Superior temporal gyrus (tissue), 1 donor: ENCODE data around the gene SRPK2.

Experiments
- DNase-seq: peaks from one replicate; pipeline ENCODE4 v3.0.0-alpha.2; 2016; ENCODE audit errors: extremely low spot score

The SRPK2 gene

DNA sequence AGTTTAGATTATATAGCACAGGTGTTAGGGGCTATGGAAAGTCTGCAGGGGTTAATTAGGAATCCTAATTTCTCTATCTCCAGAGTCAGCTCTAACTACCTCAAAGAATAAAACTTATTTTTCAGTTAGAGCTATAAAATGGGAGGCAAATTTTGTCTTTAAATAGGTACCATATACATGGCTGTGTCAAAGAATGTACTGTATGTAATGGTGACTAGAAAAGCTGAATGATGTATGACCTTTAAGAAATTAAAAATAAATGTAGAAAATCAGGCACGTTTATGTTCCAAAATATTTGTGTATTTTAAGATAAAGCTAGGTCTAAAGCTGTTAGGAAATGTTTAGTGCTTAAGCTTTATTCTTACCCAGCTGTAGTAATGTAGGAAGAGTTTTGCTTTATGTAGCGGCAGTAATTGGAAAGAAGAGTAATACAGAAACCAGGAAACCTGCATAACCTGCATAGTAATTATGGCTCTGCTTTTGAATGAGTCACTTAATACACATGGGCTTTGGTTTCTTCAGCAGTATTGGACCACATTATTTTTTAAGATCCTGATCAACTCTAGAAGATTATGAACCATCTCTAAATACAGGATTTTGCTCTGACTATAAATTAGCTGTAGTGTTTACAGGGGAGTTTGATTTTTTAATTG lies 289.7 kb downstream of the SRPK2 start:
- DNase-seq: no peak

DNA sequence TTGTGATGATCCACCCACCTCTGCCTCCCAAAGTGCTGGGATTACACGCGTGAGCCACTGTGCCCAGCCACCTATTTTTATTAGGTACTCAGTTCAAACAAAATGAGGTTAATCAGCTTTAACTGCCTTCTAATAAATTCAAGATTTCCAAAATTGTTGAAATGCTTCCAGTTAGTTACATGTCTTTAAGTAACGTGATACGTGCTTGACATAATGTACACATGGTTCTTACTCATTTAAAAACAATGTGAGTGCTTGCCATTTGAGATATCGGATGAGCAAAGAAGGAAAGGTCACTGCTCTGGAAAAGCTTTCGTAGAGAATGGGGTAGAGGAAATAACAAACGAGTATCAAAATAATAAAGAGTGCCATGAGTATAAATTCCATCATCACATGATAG lies 291.1 kb downstream of the SRPK2 start:
- no peak for DNase-seq

DNA sequence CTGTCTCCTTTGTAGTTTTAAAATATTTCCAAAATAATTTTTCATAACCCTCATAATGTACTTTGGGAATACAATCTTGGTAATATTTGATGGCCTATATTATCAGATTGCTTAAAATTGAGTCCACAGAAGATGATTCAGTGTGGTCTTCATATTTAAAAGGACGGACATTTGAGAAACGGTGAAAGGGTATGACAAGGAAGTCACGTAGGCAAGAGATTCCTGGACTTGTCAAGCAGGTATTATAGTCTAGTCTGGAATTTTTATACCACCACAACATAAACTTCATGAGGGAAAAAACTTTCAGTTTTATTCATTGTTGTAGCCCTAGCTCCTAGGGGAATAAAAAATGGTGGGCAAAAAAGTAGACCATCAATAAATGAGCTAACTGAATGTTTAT lies 292.4 kb downstream of the SRPK2 start:
- no peak for DNase-seq

DNA sequence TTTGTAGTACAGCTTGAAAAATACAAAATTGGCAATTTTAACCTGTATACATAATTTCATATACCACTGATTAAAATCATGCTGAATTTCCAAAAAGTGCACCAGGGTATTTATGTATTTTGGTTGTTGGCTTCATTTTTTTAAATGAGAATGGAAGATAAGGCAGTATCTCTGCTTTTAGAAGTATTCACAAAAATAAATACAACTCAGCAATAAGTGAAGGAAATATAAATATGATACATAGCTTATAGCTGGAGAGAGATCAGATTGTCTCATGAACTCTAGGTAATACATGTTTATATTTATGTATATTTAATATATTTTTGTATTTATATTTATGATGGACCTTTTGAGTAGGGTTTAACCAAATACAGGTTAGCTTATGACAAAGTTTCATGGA lies 293.8 kb downstream of the SRPK2 start:
- no peak for DNase-seq

DNA sequence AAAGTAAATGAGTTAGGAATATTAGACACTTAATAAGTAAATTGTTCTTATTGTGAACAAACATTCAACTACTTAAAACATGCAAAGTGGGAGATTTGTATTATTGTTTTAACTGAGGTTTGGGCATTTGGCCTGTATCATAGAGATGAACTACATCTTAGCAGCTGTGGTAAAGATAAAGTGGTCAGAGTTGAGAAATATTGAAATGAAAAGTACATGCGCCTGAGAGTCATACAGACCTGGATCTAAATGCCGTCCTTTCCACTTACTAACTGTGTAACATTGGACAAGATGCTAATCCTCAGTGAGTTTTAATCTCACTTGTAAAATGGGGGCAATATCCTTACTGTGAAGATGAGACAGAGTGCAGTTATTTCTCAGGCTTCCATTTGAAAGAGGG lies 300.3 kb downstream of the SRPK2 start:
- DNase-seq: no peak

DNA sequence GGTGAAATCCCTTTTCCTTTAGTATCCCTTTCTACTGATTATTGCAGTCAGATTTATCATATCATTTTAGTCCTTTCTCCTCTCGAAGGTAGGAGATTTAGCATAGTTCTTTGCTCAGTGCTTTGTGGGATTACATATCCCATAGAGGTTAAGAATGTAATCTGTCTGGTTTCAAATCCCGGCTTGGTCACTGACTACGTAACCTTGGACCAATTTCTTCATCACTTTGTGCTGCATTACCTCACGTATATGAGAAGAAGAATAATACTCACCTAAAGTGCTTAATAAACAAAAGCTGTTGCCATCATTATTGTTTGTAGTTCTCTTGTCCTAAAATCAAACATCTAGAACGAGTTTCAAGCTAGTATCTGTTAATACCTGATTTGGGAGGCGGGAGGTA lies 300.7 kb downstream of the SRPK2 start:
- DNase-seq: no peak

DNA sequence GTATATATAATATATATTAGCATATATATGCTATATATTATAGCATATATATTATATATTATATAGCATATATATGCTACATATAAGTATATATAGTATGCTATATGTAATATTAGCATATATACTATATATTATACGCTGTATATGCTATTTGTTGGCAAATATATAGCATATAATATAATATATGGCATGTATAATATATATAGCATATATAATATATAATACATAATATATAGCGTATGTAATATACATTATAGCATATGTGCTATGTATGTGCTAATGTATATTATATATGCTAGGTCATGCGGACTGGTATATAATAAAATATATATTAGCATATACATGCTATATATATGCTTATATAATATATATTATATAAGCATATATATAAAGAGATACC lies 301.9 kb downstream of the SRPK2 start:
- no peak for DNase-seq

DNA sequence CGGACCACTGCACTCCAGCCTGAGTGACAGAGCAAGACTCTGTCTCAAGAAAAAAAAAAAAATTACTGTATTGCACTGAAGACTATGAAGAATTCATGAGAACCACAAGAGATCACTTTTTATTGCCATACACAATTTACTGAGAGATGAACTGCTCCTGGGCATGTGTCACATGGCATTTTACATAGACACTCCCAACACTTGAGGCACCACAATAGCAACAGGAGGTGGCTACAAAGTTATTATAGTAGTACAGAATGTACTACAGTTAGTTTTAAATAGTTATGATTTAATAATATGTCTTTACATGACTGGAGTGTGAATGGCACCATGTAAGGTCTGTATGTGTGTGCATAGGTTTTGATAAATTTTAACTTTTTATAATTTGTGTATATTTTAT lies 304.1 kb downstream of the SRPK2 start:
- no peak for DNase-seq

DNA sequence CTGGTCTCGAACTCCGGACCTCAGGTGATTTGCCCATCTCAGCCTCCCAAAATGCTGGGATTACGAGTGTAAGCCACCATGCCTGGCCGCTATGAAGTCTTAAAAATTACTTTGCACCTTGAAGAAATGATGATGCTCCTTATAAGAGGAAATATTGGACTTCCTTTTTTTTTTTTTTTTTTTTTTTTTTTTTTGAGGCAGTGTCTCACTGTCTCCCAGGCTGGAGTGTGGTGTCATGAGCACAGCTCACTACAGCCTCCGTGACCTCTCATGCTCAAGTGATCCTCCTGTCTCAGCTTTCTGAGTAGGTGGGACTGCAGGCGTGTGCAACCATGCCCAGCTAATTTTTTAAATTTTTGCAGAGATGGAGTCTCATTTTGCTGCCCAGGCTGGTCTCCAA lies 309.4 kb downstream of the SRPK2 start:
- DNase-seq: no peak

DNA sequence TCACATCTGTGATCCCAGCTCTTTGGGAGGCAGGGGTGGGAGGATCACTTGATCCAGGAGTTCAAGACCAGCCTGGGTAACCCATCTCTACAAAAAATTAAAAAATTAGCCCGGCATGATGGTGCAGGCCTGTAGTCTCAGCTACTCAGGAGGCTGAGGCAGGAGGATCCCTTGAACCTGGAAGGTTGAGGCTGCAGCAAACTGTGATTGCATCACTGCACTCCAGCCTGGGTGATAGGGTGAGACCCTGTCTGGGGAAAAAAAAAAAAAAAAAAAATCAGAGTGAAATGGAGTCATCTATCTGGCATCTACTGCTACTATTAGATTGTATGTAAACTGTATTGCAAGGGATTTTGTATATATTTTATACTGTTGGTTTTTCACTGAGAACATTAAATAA lies 315.6 kb downstream of the SRPK2 start:
- no peak for DNase-seq

DNA sequence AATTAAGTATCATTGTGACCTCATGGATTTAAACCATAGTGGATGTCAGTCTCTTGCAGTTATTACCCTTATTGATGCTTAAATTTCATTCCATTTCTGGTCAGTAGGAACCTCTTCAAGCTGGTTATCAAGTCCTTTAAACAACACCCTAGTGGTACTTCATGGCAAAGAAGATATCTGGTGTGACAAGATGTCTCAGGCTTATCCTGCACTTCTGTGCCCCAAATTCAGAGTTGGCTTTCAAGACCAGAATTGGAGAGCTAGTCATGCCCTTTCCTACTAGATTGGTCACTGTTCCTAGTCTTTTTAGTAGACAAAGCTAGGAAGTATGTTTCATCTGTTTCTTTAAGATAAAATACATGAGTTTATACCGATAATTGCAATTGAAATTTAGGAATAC lies 319.8 kb downstream of the SRPK2 start:
- DNase-seq: no peak

DNA sequence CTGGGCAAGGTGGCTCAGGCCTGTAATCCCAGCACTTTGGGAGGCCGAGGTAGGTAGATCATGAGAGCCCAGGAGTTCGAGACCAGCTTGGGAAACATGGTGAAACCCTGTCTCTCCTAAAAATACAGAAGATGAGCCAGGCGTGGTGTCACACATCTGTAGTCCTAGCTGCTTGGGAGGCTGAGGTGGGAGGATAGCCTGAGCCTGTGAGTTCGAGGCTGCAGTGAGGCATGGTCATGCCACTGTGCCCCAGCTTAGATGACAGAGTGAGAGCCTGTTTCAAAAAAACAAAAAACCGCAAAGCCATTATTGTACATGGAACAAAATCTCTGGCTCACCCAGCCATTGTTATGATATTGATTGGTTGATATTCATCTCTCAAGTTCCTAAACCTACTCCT lies 321.0 kb downstream of the SRPK2 start:
- no peak for DNase-seq
